ENCODE results near the gene ELANE. TPM values are rescaled to one million over a fixed set of nuclear protein-coding genes. Genes with fewer than 3 reads are reported as not detected.

ELANE gene
- total RNA-seq, 1 donor from 2014 or later: 0.67 TPM

- peaks cover 3% of the 10 kb centered on the region for H3K27me3 ChIP-seq (ENCODE audit: control insufficient read depth, insufficient read depth, low read length)
Observed at GRCh38 chr19:866769-867300, 14.7 kb downstream of the ELANE start.

DNA sequence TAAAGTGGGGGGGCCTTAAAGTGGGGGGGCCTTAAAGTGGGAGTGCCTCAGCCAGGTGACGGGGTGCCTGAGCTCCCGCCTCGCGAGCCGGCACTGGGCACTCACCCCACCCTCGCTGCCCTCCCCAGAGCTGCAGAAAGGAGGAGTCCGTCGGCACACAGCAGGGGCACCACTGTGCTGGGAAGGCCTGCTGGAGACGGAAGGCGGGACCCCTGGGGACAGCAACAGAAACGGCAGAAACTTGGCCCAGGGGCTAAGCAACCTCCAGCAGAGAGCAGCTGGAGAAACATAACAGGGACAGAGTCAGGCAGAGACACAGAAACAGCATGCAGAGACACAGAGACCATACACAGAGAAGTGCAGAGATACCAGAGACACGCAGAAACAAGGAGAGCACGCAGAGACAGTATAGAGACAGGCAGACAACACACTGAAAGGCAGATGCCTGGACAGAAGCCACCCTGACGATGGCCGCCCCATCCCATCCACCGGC, 15.2 kb downstream of the ELANE start:
- Histone ChIP-seq H3K27me3 (ENCODE audit: control insufficient read depth, insufficient read depth, low read length) (peaks cover 2% of the 10 kb centered on the region), H3K4me3 (ENCODE audit: low read depth, low read length) (no peak overlapping the region), H3K36me3 (ENCODE audit: control insufficient read depth, insufficient read depth, low read length) (peaks cover 1% of the 10 kb centered on the region)
- no peak for TF ChIP-seq CTCF (IDR thresholded peaks at IDR 0.05; ENCODE audit: insufficient read depth, low read length, poor library complexity, severe bottlenecking)
- no peak for DNase-seq (ENCODE audit: low read depth)

More at GRCh38 chr19:866769-867300, 14.7 kb downstream of the ELANE start:
- Histone ChIP-seq H3K36me3 (ENCODE audit: control insufficient read depth, insufficient read depth, low read length) (peaks cover 1% of the 10 kb centered on the region), H3K4me3 (ENCODE audit: low read depth, low read length) (no peak overlapping the region)
- no peak for TF ChIP-seq CTCF (IDR thresholded peaks at IDR 0.05; ENCODE audit: insufficient read depth, low read length, poor library complexity, severe bottlenecking)
- DNase-seq (ENCODE audit: low read depth): no peak

- no peaks in the 10 kb centered on the region for H3K27me3 ChIP-seq (ENCODE audit: control insufficient read depth, insufficient read depth, low read length)
- no peak overlapping the region for H3K4me3 ChIP-seq (ENCODE audit: low read depth, low read length)
Observed at GRCh38 chr19:867855-868457, 15.9 kb downstream of the ELANE start.

DNA sequence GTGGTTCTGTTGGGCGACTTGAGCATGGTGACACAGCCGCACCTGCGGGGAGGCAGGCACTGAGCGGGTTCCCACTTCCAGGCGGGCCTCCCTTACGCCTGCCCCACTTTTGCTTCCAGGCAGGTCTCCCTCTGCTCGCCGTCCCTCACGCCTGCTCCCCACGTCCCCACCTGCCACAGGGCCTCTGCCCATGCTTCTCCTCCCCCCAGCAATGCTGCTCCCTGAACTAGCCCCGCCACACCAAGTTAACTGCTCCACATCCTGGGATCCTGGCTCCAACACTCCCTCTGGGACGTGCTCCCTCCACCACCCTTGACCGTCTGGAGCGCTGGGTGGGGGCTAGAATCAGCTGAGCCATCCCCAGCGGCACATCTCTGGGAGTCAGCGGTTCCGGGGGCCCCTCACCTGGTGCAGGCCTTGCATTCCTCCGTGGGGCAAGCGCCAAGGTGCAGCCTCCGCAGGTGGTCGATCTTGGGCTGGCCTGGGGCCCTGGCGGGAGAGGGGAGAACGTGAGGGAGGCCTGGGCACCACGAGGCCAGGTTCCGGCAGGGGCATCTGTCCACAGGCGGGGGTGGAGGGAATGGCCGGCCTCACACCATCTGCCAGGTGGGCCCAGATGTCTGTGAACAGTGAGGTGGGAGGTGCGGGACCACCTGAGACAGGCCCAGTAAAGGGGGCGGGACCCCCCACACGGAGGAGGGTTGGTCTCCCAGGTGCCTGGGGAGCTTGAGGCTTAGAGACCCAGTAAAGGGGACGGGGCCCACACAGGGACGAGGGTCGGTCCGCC, 16.5 kb downstream of the ELANE start:
- Histone ChIP-seq H3K4me3 (ENCODE audit: low read depth, low read length) (no peak overlapping the region), H3K27me3 (ENCODE audit: control insufficient read depth, insufficient read depth, low read length) (no peaks in the 10 kb centered on the region), H3K36me3 (ENCODE audit: control insufficient read depth, insufficient read depth, low read length) (peaks cover 3% of the 10 kb centered on the region)
- DNase-seq (ENCODE audit: low read depth): no peak
- TF ChIP-seq CTCF (IDR thresholded peaks at IDR 0.05; ENCODE audit: insufficient read depth, low read length, poor library complexity, severe bottlenecking): no peak

More at GRCh38 chr19:867855-868457, 15.9 kb downstream of the ELANE start:
- DNase-seq (ENCODE audit: low read depth): no peak
- TF ChIP-seq CTCF (IDR thresholded peaks at IDR 0.05; ENCODE audit: insufficient read depth, low read length, poor library complexity, severe bottlenecking): no peak
- H3K36me3 ChIP-seq (ENCODE audit: control insufficient read depth, insufficient read depth, low read length): peaks cover 1% of the 10 kb centered on the region

GRCh38 chr19:869245-870177, 17.4 kb downstream of the ELANE start:
- DNase-seq (ENCODE audit: low read depth): no peak
- H3K27me3 ChIP-seq (ENCODE audit: control insufficient read depth, insufficient read depth, low read length): no peaks in the 10 kb centered on the region
- no peak overlapping the region for H3K4me3 ChIP-seq (ENCODE audit: low read depth, low read length)
- no peak for TF ChIP-seq CTCF (IDR thresholded peaks at IDR 0.05; ENCODE audit: insufficient read depth, low read length, poor library complexity, severe bottlenecking)
- peaks cover 6% of the 10 kb centered on the region for H3K36me3 ChIP-seq (ENCODE audit: control insufficient read depth, insufficient read depth, low read length)

Measured in kidney epithelial cell (primary cell).